GM18873 (cell line): ENCODE measurements around the gene DCTN2.

Experiments
- ATAC-seq: cut with Tn5 transposase; IDR thresholded peaks from one replicate; pipeline ENCODE4 v1.9.1; 2021; ENCODE audit warnings: mild to moderate bottlenecking, moderate library complexity, moderate number of reproducible peaks; ENCODE audit not compliant: unreplicated experiment, low FRiP score

The DCTN2 gene

DNA sequence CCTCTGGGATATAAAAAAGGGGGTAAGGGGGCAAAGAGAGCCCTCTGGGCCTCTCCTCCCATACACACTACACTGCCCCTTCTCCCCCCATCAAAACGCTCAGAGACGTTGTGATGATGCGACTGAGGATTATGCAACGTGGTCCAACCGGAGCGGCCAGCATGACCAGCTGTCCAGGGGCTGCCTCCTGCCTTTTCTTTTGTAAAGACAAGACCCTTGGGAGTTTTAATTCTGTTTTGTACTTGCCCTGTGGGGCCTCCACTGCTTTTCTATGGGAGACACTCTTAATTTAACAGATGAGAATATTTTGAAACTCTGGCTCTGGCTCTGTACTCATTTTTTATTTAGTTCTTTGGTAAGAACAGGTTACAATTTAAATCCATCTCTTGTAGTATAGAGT, 17.2 kb downstream of the DCTN2 start:
- ATAC-seq = no peak

DNA sequence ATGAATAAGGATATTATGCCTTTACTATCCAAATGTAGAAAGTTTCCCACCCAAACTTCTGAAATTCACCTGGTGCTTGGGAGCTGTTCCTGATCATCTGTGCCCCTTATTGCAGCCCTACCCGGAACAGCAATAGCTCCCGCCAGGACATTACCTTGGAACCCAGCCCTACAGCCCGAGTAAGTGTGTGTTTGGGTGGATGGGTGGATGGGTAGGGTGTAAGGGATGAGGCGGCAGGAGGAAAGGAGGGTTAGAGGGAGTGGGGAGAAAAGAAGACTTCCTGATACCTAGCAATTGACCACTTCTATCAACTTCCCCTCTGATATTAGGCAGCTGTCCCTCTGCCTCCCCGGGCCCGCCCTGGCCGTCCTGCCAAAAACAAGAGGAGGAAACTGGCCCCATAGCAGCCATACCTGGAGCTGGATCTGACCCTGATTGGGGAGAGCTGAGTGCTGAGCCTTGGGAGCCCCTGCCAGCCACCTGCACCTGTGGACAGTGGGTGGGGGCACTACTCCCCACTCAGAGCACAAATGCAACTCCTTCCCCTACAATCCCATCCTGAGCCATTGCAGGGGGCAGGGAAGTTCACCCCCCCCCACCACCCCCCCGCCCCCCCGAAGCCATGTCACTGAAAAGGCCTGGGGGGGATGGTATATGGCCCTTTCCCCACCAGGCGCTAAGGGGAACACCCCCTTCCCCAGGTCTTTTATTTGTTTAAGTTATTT, 18.0 kb downstream of the DCTN2 start:
- ATAC-seq = no peak

DNA sequence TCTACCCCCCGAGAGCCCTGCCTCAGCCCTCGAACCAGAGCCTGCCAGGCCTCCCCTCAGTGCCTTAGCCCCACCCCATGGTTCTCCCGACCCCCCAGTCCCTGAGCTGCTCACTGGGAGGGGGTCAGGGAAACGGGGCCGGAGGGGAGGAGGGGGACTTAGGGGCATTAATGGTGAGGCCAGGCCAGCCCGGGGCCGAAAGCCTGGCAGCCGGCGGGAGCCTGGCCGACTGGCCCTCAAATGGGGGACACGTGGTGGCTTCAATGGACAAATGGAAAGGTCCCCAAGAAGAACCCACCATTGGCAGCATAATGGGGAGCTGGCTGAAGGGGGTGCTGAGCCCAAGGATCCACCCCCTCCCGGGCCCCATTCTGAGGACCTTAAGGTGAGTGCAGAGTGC, 18.8 kb downstream of the DCTN2 start:
- no peak for ATAC-seq

DNA sequence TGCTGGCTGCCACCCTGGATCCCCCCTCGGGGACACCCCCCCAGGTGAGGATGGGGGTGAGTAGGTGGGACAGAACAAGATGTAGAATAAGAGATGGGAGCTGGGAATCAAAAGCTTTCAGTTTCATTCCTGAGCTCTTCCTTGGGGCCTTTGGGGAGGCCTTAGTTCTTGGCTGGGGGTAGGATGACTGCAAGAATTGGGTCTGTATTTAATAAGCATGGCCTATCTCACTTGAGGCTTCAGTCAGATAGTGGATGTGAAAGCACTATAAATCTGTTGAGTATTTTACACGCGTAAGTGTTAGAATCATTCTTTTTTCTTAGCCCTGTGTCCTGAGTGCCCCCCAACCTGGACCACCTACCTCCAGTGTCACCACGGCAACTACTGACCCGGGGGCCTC, 19.8 kb downstream of the DCTN2 start:
- ATAC-seq = no peak

DNA sequence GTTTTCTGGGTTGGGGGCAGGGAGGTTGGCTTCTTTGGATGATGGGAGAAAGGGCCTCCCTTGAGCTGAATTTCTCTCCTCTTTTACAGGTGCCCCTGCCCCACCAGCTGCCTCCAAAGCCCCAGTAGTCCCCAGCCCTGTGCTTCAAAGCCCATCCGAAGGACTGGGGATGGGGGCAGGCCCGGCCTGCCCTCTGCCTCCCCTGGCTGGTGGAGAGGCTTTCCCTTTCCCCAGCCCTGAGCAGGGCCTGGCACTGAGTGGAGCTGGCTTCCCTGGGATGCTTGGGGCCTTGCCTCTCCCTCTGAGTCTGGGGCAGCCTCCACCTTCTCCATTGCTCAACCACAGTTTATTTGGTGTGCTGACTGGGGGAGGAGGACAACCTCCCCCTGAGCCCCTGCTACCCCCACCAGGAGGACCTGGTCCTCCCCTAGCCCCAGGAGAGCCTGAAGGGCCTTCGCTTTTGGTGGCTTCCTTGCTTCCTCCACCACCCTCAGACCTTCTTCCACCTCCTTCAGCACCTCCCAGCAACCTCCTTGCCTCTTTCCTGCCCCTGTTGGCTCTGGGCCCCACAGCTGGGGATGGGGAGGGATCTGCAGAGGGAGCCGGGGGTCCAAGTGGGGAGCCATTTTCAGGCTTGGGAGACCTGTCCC, 20.4 kb downstream of the DCTN2 start:
- no peak for ATAC-seq

DNA sequence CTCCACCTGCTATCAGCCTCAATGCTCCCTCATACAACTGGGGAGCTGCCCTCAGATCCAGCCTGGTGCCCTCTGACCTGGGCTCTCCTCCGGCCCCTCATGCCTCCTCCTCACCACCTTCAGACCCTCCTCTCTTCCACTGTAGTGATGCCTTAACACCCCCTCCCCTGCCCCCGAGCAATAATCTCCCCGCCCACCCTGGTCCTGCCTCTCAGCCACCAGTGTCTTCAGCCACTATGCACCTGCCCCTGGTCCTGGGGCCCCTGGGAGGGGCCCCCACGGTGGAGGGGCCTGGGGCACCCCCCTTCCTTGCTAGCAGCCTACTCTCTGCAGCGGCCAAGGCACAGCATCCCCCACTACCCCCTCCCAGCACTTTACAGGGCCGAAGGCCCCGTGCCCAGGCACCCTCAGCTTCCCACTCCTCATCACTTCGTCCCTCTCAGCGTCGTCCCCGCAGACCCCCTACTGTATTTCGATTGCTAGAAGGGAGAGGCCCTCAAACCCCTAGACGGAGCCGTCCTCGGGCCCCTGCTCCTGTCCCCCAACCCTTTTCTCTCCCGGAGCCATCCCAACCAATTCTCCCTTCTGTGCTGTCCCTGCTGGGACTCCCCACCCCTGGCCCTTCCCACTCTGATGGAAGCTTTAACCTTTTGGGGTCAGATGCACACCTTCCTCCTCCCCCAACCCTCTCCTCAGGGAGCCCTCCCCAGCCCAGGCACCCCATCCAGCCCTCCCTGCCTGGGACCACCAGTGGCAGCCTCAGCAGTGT, 21.2 kb downstream of the DCTN2 start:
- ATAC-seq = no peak

DNA sequence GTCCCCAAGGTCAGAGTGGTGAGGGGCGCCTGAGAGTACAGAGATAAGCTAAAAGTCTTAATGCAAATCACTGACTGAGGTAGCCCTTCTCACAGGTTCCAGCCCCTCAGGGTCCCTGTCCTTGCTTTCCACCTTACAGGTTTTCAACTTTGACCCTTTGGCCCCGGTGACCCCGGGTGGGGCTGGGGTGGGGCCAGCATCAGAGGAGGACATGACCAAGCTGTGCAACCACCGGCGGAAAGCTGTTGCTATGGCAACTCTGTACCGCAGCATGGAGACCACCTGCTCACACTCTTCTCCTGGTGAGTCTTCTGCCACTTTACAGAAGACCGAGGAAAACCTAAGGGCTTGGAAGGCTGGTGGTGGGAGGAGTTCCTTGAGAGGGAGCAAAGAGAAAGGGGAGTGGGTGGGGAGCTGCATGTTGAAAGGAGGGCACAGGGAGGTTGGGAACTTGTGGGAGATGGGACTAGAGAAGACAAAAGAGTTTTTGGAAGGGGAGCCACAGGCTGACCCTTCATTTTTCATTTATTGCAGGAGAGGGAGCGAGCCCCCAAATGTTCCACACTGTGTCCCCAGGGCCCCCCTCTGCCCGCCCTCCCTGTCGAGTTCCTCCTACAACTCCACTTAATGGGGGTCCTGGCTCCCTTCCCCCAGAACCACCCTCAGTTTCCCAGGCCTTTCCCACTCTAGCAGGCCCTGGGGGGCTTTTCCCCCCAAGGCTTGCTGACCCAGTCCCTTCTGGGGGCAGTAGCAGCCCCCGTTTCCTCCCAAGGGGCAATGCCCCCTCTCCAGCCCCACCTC, 22.0 kb downstream of the DCTN2 start:
- no peak for ATAC-seq

DNA sequence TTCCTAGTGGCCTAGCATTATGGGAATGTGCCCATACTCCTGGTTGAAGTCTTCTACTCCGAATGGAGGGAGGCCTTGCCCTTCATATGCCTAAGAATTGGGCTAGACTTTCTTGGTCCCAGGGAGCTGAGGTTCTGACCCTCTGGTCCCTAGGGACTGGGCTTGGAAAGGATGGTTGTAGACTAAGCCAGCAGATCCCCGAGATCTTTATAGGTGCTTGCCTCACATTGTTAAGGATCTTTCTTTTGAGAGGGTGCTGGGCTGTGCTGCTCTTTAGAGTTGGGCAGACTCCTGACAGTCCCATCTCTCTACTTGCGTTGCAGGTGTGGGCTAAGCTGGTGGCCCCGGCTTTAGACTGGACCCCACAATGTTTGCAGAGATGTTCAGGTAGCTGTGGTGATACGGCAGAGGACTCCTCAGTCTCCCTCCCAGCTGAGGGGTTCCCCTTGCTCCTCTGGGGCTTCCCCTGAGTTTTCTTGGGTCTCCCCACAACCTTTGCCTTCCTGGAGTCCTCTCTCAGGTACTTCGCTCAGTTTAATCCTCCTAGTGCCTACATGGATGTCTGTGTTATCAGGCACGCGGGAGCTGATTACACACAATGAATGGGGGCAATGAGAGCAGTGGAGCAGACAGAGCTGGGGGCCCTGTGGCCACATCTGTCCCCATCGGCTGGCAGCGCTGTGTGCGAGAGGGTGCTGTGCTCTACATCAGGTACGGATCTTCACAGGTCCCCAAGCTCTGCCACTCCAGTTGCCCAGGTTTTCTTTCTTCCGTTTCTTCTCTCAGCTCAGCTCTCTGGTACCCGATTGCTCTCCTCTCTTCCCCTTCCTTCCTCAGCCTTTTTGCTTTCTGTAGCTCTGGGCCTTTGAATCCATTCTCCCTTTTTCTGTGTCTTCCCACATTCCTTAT, 23.0 kb downstream of the DCTN2 start:
- no peak for ATAC-seq

DNA sequence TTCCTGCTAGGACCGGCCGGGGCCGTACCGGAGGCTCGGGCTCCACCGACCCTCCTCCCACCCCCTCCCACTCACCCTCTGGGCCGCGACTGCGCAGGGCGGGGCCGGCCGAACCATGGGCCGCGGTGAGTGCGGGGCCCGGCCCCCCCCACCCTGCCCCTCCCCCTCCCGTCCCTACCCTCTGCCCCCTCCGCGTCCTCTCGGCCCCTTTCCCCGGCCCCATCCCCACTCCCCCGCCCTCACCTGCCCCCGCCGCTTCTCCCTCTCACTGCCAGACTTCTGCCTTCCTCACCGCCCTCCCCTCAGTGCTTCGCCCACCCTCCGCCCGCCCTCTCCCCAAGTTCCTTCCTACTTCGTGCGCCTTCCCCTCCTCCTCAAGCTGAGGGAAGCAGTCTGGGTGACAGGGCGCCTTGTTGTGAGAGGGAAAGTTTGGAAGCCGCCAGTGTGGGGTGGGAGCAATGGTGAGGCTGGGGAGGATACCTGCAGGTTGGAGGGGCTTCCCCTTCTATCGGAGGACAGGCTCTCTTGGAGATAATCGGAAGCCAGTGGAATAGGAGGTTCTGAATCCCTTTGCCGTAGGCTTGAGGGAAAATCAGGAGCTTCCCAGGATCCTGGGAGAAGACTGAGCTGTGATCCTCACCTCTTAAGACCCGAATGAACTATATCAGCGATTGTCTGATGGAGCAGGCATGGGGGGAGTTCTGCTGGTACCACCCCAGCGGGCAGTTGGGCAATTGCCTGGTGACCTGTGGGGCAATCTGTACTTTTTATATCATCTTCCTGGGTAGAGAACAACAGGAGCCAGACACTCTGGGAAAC, 23.9 kb downstream of the DCTN2 start:
- ATAC-seq = no peak

DNA sequence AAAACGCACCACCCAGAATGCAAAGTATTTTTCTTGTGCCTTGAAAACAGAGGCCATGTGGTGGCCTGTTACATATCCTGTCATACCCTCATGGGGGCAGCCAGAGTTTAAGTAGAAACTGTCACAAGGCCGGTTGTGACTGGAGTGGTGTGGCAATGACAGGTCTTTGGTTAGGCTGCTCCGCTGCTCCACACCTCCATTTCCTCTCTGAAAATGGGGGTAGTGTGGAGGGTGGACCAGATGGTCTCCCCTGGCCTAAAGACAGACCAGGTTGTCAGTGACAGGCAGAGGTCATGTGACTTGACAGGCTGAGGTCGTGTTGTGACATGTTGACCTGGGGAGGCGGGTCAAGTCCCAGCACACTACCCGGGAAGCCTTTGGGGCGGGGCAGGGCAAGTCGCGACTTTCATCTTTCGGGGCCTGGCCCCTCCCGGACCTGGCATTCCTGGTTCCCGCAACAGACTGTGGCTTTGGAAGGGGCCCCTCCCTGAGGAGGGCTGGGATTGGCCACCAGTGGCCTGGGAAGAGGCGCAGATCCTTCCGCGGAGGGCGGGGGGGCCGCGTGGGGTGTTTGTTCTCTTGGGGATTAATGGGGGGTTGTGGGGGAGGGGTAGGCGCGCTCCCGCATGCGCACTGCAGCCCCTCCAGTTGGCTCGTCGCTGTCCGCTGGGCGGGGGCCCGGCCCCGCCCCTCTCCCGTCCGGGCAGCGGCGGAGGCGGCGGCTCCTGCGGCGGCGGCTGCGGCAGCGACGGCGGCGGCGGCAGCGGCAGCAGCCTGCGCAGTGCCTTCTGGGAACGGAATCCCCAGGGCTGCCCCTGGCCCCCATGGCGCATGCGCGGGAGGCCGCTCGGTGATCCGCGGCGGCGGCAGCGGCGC, 24.7 kb downstream of the DCTN2 start, which contains the start of gene MBD6:
Gene MBD6 (plus strand): TSS at position 814 of the 876 bp plus-strand sequence. CDS start 1,480 bp downstream, outside the sequence.
- peak; percentile 39 for ATAC-seq

DNA sequence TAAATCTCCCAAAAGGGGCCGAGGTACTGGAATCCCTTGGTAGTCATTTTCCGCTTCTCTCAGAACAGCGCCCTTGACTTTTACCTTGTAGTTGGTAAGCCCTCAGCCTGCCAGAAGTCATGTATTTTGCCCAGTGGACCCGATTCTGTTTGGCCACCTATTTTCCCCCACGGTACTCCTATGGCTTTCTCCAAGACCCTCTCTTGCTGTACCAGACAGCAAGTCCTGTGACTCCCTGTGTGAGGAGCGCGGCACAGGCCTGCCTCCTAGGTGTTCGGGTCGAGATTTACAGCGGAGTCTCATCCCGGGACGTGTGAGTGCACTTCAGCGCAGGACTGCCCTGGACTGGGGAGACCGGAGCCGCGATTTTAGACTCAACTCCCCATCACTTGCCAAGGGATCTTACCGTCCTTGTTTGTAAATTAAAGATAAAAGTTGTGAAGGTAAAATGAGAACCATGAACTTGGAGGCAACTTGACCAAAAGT, 25.4 kb downstream of the DCTN2 start:
- no peak for ATAC-seq

DNA sequence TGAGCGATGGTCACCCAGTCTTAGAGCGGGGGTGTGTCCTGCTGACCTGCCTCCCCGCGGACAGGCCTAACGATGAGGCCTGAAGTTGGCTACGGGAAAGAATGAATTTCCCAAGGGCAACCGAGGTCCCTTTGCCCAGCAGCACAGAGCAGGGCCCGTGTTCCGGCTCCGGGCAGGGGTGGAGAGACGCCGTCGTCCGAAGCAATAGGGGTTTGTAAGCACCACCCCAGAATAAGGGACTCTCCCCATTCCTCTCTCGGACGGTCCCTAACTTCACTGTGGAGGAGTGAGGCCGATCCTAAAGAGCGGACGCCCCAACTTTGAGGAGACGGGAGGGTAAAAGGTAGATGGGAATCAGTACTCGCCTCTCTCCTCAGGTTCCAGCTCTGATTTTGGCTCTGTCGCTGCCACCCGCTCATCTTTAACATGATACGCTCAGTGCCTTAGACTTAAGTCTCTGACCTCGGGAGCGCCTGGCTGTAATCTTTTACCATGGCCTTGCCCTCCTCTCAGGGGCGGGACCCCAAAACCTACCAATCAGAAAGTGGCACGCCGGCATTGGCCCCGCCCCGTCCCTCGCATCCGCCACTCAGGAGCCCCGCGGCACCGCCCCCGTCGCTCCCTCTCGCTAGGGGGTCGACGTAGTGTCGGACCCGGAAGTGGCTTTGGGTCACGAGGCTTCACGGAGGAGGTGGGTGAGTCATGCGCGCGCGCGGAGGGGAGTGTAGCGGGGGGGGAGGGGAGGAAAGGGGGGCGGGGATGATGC, 26.8 kb downstream of the DCTN2 start, which contains the start of gene DDIT3:
Gene DDIT3 (minus strand): TSS at position 462 of the 766 bp plus-strand sequence. CDS start 3,108 bp downstream, outside the sequence.
- ATAC-seq = peak; percentile 66

DNA sequence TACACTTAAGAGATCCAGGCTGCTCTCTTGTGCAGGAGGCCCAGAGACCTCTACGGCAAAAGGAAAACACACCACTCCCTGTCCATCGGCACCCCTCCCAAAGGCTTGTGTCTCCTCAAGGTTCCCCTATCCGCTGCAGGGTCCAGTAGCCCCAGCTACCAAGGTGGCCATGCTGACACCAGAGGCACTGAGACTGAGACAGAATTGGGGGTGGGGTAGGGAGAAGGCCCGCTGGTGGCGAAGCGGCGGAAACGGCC, 27.3 kb downstream of the DCTN2 start:
- peak; percentile 2 for ATAC-seq

DNA sequence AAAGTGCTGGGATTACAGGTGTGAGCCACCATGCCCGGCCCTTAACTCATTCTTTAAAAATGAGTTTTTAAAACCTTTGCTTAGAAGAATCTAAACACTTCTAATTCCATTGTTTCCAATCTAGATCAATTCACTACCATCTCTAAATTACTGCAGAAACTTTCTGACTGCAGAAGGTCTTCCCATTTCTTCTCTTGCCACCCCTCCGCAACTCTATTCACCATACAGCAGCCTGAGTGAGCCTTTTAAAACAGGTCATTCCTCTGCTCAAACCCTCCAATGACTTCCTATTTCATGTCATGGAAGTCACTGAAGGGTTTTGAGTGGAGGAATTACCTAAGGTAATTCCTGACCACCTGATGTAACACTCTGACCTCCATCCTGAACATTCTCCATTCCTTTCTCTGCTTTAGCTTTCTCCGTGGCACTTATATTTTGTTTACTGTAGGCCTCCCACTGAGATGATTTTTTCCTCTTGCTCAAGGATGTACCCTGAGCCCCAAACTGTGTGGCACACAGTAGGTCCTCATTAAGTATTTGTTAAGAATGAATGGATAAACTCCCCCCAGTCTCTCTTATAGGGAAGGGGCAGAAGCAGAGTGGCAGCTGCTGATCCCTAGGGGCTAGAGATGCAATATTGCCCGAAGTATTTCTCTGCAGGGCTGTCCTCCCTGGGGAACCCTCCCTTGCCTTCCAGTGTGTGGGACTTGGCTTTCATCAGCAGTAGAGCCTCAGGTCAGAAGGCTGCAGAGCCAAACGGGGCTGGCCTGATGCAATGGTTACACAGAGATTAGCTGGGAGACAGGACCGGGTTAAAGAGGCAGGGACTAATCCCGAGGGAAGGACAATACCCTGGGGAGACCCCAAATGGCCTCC, 27.8 kb downstream of the DCTN2 start:
- no peak for ATAC-seq

DNA sequence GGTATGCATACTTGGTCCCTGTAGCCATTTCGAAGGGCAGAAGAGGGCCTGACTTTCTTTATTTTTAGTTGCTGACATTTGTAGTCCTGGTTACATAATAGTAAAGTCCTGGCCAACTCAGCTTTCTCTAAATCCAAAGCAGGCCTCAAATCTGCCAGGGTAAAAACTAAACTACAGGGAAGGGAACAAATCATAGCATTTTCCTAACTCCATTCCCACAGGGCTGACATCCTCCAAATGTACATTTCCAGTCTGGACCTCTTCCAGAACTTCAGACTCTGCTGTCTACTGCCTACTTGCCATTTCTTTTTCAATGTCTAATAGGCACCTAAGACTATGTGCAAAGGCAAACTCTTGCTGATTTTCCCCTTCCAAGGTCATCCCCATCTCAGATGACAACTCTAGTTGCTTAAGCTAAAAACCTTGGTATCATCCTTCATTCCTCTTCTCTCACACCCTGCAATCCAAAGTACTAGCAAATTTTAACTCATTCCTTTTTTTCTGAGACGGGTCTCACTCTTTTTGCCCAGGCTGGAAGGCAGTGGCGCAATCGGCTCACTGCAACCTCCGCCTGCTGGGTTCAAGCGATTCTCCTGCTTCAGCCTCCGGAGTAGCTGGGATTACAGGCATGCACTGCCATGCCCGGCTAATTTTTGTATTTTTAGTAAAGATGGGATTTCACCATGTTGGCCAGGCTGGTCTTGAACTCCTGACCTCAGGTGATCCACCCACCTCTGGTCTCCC, 28.6 kb downstream of the DCTN2 start:
- ATAC-seq = no peak
